Panc1 (cell line): ENCODE results near the gene AVEN. TPM values are rescaled to one million over a fixed set of nuclear protein-coding genes. Genes with fewer than 3 reads are reported as not detected.

Source experiments
- ATAC-seq: fragments of 200-7000 bp; cut with Tn5 transposase; 2 replicates; pipeline ENCODE4 v1.9.1; 2020; ENCODE audit warnings: mild to moderate bottlenecking, moderate library complexity
- BruUV-seq: library from RNA; stranded (reverse); fragments of 400-500 nt; replicated peaks from 2 replicates; lab custom pipeline; 2021; lab: Mats Ljungman, UMichigan
- CTCF ChIA-PET: fragments of 300-600 bp; sonication (Branson Sonifier 250); formaldehyde crosslinking; loops from one replicate; lab custom pipeline; 2022; ENCODE audit warnings: antibody characterized with exemption; lab: Charles Lee
- POLR2A ChIA-PET: fragments of 300-600 bp; sonication (Branson Sonifier 250); formaldehyde crosslinking; loops from one replicate; lab custom pipeline; 2022; ENCODE audit warnings: antibody characterized with exemption; lab: Charles Lee
- DNase-seq: peaks from one replicate; pipeline ENCODE4 v3.0.0-alpha.2; 2010; ENCODE audit warnings: low read depth, low spot score
- H3K27ac ChIP-seq: 2 replicates; pipeline ENCODE4 v1.5.1; 2011; ENCODE audit warnings: mild to moderate bottlenecking, low read length, inconsistent platforms
- H3K27me3 ChIP-seq: fragments of 200-500 bp; sonication (Bioruptor generic); 2 replicates; pipeline ENCODE4 v1.6.0; 2014; ENCODE audit warnings: low read length, inconsistent platforms; ENCODE audit not compliant: control insufficient read depth, insufficient read depth
- H3K36me3 ChIP-seq: fragments of 200-500 bp; sonication (Bioruptor generic); 2 replicates; pipeline ENCODE4 v1.5.1; 2014; ENCODE audit warnings: inconsistent platforms, mild to moderate bottlenecking, low read length, moderate library complexity; ENCODE audit not compliant: control insufficient read depth, insufficient read depth
- H3K4me1 ChIP-seq: 2 replicates; pipeline ENCODE4 v1.5.1; 2011; ENCODE audit warnings: inconsistent platforms, mild to moderate bottlenecking, low read length, moderate library complexity; ENCODE audit not compliant: control insufficient read depth, insufficient read depth
- H3K4me3 ChIP-seq, 2 experiments: 2 replicates each; pipeline ENCODE4 v1.5.1; 2011 to 2012; ENCODE audit warnings: low read depth in 2 of 2, low read length in 2 of 2, mild to moderate bottlenecking in 2 of 2, inconsistent platforms in 1 of 2, moderate library complexity in 1 of 2
- H3K9me3 ChIP-seq: fragments of 200-500 bp; sonication (Bioruptor generic); 2 replicates; pipeline ENCODE4 v1.5.1; 2014; ENCODE audit warnings: low read depth, mild to moderate bottlenecking, inconsistent platforms, low read length, moderate library complexity; ENCODE audit not compliant: control insufficient read depth, insufficient read depth
- POLR2AphosphoS5 ChIP-seq: IDR thresholded peaks from 2 replicates; pipeline ENCODE4 v1.6.1; 2012; ENCODE audit warnings: mild to moderate bottlenecking, low read depth, low read length, moderate library complexity
- SIN3A ChIP-seq: IDR thresholded peaks from 2 replicates; pipeline ENCODE4 v1.6.1; 2012; ENCODE audit warnings: low read depth, mild to moderate bottlenecking, low read length, moderate library complexity, borderline replicate concordance; ENCODE audit not compliant: insufficient read depth
- TCF7L2 ChIP-seq: IDR thresholded peaks from 2 replicates; pipeline ENCODE4 v1.6.1; 2011; ENCODE audit warnings: mild to moderate bottlenecking, low read depth, low read length, inconsistent platforms
- in situ Hi-C: cut with HindIII; loops from 2 replicates; pipeline ENCODE4 v1.10.0; 2016; ENCODE audit warnings: low sequenced_read_pairs, low pct_unique_long_range_greater_than_20kb
- intact Hi-C: fragments of 100-400 bp; cut with micrococcal nuclease; formaldehyde crosslinking; loops from one replicate; pipeline ENCODE4 v1.10.0; 2022; ENCODE audit not compliant: unreplicated experiment
- total RNA-seq: library from RNA; stranded (reverse); gene quantifications from one replicate; pipeline ENCODE4 v1.2.1, GENCODE V29; 2021; ENCODE audit not compliant: unreplicated experiment
- TF ChIP-seq, protein P1 (sequence below): fragments of 450-650 bp; IDR thresholded peaks from 2 replicates; pipeline ENCODE4 v1.5.1; 2017; ENCODE audit warnings: mild to moderate bottlenecking
- TF ChIP-seq, protein P2 (sequence below), 2 experiments: IDR thresholded peaks; 2 replicates each; pipeline ENCODE4 v1.6.1; 2011 to 2012; ENCODE audit warnings: low read depth in 2 of 2, control low read depth in 1 of 2, low read length in 1 of 2, mild to moderate bottlenecking in 1 of 2, moderate library complexity in 1 of 2; ENCODE audit not compliant: insufficient read depth in 1 of 2

Gene AVEN
- total RNA-seq, 1 experiment from 2014 or later: 18.4 TPM

DNA sequence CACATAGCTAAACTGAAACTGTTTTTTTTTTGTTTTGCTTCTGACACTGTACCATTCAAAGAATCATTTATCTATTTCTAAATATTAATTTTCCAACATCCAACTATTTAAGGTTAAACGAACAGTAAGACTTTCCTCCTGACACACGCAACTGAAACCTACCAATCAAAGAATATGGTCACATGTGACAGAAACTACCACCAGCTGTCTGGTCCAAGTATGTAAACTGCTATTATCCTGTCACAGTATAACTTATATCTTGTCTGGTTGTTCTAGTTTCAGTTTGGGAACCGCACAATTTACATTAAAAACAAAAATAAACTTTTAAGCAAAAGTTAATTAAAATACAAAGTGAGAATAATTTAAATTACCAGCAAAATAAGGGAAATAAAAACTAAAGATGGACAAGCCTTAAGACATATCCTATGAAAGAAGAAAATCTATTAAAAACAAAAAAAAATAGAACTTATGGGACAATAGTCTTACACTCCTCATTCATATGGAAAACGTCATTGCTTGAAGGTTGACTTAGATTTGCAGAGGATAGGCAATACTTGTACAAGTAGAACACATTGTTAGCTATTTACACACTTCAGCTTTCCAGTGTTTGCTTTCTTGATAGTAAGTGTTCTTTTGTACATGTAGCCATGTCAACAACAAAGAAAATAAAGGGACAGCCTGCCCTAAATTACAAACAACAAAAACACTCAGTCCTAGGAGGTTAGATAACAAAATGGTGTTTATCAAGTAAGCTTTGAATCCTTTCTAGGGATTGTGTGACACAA, 97.5 kb downstream of the AVEN start:
- intact Hi-C loops: no loop called here
- ATAC-seq (no peak), DNase-seq (no peak)
- no peaks in the 10 kb centered on the region; the same call in 1 of the 2 replicates for H3K4me1 ChIP-seq
- BruUV-seq: no TSS peak
- in situ Hi-C loops: no loop called here
- H3K27me3 ChIP-seq: no peaks in the 10 kb centered on the region
- no peaks in the 10 kb centered on the region for H3K36me3 ChIP-seq
- TF ChIP-seq TCF7L2 (no peak), POLR2AphosphoS5 (no peak), SIN3A (no peak)
- TF ChIP-seq, protein P1, sequence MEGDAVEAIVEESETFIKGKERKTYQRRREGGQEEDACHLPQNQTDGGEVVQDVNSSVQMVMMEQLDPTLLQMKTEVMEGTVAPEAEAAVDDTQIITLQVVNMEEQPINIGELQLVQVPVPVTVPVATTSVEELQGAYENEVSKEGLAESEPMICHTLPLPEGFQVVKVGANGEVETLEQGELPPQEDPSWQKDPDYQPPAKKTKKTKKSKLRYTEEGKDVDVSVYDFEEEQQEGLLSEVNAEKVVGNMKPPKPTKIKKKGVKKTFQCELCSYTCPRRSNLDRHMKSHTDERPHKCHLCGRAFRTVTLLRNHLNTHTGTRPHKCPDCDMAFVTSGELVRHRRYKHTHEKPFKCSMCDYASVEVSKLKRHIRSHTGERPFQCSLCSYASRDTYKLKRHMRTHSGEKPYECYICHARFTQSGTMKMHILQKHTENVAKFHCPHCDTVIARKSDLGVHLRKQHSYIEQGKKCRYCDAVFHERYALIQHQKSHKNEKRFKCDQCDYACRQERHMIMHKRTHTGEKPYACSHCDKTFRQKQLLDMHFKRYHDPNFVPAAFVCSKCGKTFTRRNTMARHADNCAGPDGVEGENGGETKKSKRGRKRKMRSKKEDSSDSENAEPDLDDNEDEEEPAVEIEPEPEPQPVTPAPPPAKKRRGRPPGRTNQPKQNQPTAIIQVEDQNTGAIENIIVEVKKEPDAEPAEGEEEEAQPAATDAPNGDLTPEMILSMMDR: no peak
- TF ChIP-seq, protein P2, sequence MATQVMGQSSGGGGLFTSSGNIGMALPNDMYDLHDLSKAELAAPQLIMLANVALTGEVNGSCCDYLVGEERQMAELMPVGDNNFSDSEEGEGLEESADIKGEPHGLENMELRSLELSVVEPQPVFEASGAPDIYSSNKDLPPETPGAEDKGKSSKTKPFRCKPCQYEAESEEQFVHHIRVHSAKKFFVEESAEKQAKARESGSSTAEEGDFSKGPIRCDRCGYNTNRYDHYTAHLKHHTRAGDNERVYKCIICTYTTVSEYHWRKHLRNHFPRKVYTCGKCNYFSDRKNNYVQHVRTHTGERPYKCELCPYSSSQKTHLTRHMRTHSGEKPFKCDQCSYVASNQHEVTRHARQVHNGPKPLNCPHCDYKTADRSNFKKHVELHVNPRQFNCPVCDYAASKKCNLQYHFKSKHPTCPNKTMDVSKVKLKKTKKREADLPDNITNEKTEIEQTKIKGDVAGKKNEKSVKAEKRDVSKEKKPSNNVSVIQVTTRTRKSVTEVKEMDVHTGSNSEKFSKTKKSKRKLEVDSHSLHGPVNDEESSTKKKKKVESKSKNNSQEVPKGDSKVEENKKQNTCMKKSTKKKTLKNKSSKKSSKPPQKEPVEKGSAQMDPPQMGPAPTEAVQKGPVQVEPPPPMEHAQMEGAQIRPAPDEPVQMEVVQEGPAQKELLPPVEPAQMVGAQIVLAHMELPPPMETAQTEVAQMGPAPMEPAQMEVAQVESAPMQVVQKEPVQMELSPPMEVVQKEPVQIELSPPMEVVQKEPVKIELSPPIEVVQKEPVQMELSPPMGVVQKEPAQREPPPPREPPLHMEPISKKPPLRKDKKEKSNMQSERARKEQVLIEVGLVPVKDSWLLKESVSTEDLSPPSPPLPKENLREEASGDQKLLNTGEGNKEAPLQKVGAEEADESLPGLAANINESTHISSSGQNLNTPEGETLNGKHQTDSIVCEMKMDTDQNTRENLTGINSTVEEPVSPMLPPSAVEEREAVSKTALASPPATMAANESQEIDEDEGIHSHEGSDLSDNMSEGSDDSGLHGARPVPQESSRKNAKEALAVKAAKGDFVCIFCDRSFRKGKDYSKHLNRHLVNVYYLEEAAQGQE (IDR thresholded peaks at IDR 0.05; ENCODE audit: insufficient read depth in 1 of 2, low read depth in 2 of 2, low read length in 1 of 2): no peak
- POLR2A ChIA-PET: no interaction called here
- no peak overlapping the region for H3K27ac ChIP-seq
- CTCF ChIA-PET: no interaction called here
- no peak overlapping the region for H3K4me3 ChIP-seq
- H3K9me3 ChIP-seq: no peaks in the 10 kb centered on the region

DNA sequence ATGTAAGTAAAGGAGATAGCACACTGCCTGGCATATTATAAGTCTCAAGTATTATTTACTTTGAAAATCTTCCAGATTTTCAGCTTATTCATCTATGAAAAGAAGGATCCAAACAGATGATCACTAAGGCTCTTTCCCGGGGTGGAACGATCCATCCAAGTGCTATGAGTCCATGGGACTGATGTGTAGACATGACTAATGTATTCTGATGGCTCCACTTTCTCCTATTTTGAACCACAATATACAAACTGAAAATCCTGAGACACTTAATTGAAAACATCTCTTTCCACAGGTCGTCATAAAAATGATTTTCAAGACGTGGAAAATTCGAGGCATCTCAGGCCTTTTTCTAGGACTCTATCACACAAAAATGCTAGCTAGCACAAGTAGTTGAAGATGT, 104.1 kb downstream of the AVEN start:
- intact Hi-C loops: no loop called here
- in situ Hi-C loops: no loop called here
- DNase-seq (no peak), ATAC-seq (no peak)
- Histone ChIP-seq H3K4me3 (no peak overlapping the region), H3K36me3 (no peaks in the 10 kb centered on the region), H3K27me3 (no peaks in the 10 kb centered on the region), H3K27ac (no peak overlapping the region), H3K4me1 (no peaks in the 10 kb centered on the region), H3K9me3 (no peaks in the 10 kb centered on the region)
- no TSS peak for BruUV-seq
- TF ChIP-seq TCF7L2 (no peak), SIN3A (no peak), POLR2AphosphoS5 (no peak)
- TF ChIP-seq, protein P2 (IDR thresholded peaks at IDR 0.05; ENCODE audit: insufficient read depth in 1 of 2, low read depth in 2 of 2, low read length in 1 of 2): no peak
- TF ChIP-seq, protein P1: no peak
- CTCF ChIA-PET: no interaction called here
- POLR2A ChIA-PET: no interaction called here
